ENCODE data around the gene GSN. TPM values are rescaled to one million over a fixed set of nuclear protein-coding genes. Genes with fewer than 3 reads are reported as not detected.

Gene GSN
- polyA plus RNA-seq, 2 of the 4 experiments (the other 2 are of a cell fraction): 33.7 to 77.2 TPM

DNA sequence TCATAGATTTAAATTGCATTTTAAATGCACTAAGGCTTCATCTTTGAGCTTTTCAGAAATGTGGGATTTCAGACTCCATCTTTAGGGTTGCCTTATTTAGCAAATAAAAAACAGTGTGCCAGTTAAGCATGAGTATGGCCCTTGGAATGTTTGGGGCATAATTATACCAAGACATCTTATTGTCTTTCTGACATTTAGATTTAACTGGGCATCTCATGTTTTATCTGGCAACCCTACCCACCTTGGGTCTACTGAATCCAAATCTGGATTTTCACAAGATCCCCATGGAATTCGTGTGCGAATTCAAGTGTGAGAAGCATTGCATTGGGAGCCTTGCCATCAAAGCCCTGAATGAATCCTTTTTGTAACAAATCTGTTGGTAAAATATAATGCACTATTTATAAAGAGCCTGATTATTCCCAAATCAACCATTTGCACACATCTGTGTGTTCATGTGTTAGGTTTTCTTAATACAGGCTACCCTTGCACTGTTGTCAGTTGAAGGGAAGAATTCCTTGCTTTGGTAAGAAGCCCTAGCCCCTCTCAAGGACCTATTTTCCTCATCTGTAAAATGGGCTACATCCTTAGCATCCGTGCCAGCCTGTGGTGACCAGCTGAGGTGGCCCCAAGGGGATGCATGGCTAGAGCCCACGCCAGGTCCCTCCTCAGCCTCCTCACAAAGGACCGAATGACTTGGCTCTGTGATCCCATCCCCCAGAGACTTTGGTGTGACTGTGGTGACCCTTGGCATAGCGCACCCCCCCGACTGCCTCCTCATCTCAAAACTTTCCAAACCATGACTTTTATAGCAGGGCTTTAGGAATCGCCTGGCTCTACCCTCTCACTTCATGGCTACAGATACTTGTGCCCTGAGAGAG is 8.1 kb downstream of the GSN start:
- no peak overlapping the region for H3K4me3 ChIP-seq
- peaks cover 41% of the 10 kb centered on the region for H3K4me1 ChIP-seq
- FAIRE-seq (no peak), ATAC-seq (no peak), DNase-seq (ENCODE audit: low read depth in 1 of 2, low spot score in 1 of 2) (no peak)
- 72% methylated on average over 8 of the region's 8 CpGs for WGBS (ENCODE audit: missing lambda C conversion rate)
- no peaks in the 10 kb centered on the region for H3K9me3 ChIP-seq
- H3K4me2 ChIP-seq: no peak overlapping the region
- CTCF ChIA-PET: interaction anchor here (0.9 to 2.6 kb wide), 3 partner anchors 30 to 126 kb away, joined by 3 to 13 read pairs (median 4); no protein-coding TSS in a partner anchor
- no peak for TF ChIP-seq TFCP2L1 (CRISPR knock-in tag; IDR thresholded peaks at IDR 0.05)
- no peak for TF ChIP-seq HEYL (CRISPR knock-in tag; IDR thresholded peaks at IDR 0.05)
- no peak for TF ChIP-seq EHMT2 (IDR thresholded peaks at IDR 0.05; ENCODE audit: low read depth)
- TF ChIP-seq, protein P1, sequence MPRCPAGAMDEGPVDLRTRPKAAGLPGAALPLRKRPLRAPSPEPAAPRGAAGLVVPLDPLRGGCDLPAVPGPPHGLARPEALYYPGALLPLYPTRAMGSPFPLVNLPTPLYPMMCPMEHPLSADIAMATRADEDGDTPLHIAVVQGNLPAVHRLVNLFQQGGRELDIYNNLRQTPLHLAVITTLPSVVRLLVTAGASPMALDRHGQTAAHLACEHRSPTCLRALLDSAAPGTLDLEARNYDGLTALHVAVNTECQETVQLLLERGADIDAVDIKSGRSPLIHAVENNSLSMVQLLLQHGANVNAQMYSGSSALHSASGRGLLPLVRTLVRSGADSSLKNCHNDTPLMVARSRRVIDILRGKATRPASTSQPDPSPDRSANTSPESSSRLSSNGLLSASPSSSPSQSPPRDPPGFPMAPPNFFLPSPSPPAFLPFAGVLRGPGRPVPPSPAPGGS (IDR thresholded peaks at IDR 0.05): no peak
- TF ChIP-seq NFE2L2 (conservative IDR thresholded peaks at IDR 0.05; ENCODE audit: low read length): no peak
- TF ChIP-seq HDAC2 (IDR thresholded peaks at IDR 0.05): no peak
- TF ChIP-seq MAX (IDR thresholded peaks at IDR 0.05): no peak
- TF ChIP-seq MAFK (IDR thresholded peaks at IDR 0.05; ENCODE audit: partially characterized antibody): no peak
- TF ChIP-seq CBX8 (IDR thresholded peaks at IDR 0.05): no peak
- TF ChIP-seq FOXS1 (CRISPR knock-in tag; IDR thresholded peaks at IDR 0.05): no peak
- TF ChIP-seq CBX2 (IDR thresholded peaks at IDR 0.05; ENCODE audit: borderline replicate concordance, low read depth): no peak
- TF ChIP-seq POLR2A (IDR thresholded peaks at IDR 0.05; ENCODE audit: low read length): no peak
- TF ChIP-seq ZSCAN20 (CRISPR knock-in tag; IDR thresholded peaks at IDR 0.05): no peak
- POLR2A ChIA-PET: interaction anchor here (2.1 kb wide), 1 partner anchor 11 kb away, joined by 6 read pairs; no protein-coding TSS in a partner anchor
- H3K27ac ChIP-seq: 0 out of 6 replicates have a peak overlapping the region, but pooled peaks of 1 of the 2 experiments have one; percentile 14

DNA sequence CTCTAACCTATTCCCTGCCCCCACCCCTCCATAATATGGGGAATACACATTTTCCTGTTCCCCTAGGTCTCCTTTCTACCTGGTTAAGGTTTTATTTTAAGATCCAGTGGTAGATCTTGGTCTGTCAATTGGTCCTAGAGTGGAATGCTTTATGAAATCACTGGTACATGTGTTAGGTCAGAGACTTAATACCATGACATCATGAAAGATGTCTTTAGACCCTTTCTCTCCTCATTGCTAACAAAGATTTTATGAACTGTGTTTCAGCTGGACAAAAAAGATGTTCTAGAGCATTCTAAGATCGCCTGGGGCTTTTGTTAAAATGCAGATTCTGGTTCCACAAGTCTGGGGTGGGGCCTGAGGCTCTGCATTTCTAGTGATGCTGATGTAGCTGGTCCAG is 9.1 kb downstream of the GSN start:
- ATAC-seq (no peak), DNase-seq (ENCODE audit: low read depth in 1 of 2, low spot score in 1 of 2) (no peak), FAIRE-seq (no peak)
- Histone ChIP-seq H3K4me3 (no peak overlapping the region), H3K9me3 (no peaks in the 10 kb centered on the region), H3K27ac (peak overlapping the region in 1 of 2 experiments; percentile 83; a peak in 3 of 6 replicates), H3K4me2 (peak overlapping the region; percentile 57; the same call in 2 of the 3 replicates), H3K4me1 (peaks cover 51% of the 10 kb centered on the region)
- CTCF ChIA-PET: interaction anchor here (0.9 to 2.7 kb wide), 13 partner anchors 8 to 163 kb away, joined by 3 to 46 read pairs (median 10); partner anchors contain the start of gene GSN
- 96% methylated on average over 1 of the region's 1 CpG for WGBS (ENCODE audit: missing lambda C conversion rate)
- TF ChIP-seq CEBPB (IDR thresholded peaks at IDR 0.05) (no peak), E2F6 (IDR thresholded peaks at IDR 0.05; ENCODE audit: borderline replicate concordance, low read depth) (no peak), JUNB (IDR thresholded peaks at IDR 0.05) (no peak), NPAS2 (CRISPR knock-in tag; IDR thresholded peaks at IDR 0.05; ENCODE audit: borderline replicate concordance) (no peak), ATOH8 (CRISPR knock-in tag; IDR thresholded peaks at IDR 0.05; ENCODE audit: low read depth) (no peak)
- TF ChIP-seq, protein P2, sequence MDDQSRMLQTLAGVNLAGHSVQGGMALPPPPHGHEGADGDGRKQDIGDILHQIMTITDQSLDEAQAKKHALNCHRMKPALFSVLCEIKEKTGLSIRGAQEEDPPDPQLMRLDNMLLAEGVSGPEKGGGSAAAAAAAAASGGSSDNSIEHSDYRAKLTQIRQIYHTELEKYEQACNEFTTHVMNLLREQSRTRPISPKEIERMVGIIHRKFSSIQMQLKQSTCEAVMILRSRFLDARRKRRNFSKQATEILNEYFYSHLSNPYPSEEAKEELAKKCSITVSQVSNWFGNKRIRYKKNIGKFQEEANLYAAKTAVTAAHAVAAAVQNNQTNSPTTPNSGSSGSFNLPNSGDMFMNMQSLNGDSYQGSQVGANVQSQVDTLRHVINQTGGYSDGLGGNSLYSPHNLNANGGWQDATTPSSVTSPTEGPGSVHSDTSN (IDR thresholded peaks at IDR 0.05): no peak
- POLR2A ChIA-PET: no interaction called here

All from A549 (cell line).